ENCODE data around the gene SKA1.

The SKA1 gene, protein sequence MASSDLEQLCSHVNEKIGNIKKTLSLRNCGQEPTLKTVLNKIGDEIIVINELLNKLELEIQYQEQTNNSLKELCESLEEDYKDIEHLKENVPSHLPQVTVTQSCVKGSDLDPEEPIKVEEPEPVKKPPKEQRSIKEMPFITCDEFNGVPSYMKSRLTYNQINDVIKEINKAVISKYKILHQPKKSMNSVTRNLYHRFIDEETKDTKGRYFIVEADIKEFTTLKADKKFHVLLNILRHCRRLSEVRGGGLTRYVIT

DNA sequence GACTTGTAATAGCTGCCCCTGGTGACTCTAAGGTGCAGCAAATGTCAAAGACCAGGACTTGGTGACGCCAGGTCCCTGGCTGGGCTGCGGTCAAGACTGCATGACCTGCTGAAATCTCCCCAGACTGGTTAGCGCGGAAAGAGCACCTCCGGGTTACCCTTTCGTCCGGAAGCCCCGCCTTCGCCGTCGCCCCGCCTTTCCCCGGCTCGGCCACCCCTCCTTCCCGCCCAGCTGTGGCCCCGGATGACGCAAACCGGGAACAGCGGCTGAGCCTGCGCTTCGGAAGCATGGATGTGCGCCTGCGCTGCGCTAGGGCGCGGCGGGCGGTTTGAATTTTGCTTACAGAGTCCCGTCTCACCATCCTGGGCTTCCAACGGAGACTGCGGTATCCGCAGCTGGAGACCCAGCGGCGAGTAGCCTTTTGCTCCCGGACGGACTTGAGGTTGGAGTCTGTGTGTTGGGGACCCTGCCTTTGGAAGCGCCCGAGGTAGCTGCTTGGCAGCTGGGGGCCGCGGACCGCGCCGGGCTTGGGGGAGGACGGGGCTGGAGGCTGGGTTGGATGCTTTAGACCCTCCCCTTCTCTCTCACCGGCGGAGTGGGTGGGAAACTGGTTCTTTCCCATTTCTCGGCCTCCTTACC, at the start of gene SKA1:
SKA1 (plus strand) TSS at position 294 of the 639 bp plus-strand sequence. CDS start 785 bp downstream, outside the sequence.
- DNase-seq = peak; percentile 63

DNA sequence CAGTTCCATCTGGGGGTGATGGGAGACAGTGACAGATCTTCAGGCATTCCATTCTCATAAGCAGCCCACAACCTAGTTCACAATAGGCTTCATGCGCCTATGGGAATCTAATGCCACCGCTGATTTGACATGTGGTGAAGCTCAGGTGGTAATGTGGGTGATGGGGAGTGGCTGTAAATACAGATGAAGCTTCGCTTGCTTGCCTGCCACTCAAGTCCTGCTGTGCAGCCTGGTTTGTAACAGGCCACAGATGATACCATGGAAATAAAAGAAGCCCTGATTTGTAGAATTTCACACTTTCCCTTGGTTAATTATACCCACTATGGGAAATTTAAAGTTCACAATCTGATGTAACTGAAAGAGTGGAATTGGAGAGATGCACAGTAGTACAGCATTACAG, 46.9 kb upstream of the SKA1 start:
- DNase-seq = no peak

DNA sequence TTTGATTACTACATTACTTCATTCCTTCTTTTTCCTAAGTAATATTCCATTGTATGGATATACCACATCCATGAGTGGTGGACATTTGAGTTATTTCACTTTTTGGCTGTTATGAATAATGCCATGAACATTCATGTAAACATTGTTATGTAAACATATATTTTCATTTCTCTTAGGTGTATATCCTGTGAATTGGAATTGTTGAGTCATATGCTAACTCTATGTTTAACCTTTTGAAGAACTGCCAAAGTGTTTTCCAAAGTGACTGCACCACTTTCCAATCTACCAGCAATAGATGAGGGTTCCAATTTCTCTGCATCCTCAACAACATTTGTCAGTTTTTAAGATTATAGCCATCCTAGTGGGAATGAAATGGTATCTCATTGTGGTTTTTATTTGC, 44.7 kb upstream of the SKA1 start:
- DNase-seq = no peak

DNA sequence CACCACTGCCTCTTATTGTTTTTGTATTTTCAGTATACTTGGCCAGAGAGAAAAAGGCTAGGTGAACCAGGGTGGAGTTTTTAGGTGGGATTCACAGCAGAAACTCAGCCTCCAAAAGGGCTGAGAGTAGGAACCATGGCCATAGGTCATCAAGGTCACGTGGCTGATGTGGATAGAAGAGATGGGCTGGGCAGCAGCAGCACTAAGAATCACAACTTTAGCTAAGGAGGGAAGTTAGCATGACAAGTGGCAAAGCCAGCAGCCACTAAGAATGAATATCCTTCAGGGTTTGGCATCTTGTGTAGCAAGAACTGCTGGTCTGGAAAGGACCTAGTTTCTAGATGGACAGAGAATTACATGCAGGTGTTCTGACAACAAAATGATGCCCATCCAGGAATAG, 43.2 kb upstream of the SKA1 start:
- no peak for DNase-seq

DNA sequence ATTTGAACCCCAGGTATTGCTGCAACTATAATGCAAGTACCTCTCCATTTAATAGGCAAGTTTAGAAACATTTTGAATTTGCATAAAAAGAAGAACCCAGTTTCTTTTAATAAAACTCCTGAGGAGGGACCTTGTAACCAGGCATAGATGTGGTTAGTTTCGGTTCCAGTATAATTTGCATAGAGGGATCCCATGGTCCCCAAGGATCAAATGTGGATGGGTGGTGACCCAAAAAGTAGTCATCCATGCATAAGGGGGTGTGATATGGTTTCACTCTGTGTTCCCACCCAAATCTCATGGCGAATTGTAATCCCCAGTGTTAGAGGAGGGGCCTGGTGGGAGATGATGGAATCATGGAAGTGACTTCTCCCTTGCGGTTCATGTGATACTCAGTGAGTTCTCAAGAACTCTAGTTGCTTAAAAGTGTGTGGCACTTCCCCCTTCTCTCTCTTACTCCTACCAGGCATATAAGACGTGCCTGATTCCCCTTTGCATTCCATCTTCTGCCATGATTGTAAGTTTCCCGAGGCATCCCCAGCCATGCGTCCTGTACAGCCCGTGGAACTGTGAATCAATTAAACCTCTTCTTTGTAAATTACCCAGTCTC, 40.2 kb upstream of the SKA1 start:
- DNase-seq = no peak

DNA sequence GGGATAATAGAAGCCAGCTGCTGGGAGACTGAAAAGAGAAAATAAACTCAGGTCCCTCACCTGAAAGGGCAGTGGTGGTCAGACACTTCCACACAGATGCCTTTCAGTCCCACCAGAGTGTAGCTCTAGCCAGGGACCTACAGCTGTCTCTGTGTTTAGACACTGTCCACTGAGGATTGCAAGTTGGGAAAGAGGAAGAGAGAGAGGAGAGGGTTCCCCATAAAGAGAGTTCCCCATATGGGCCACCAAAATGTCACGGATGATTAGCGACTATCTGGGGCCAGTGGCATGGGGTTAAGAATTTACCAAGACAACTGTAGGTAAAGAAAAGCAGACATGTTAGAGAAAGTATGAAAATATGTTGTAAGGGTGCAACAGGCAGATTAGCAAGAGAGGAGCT, 36.7 kb upstream of the SKA1 start:
- no peak for DNase-seq

DNA sequence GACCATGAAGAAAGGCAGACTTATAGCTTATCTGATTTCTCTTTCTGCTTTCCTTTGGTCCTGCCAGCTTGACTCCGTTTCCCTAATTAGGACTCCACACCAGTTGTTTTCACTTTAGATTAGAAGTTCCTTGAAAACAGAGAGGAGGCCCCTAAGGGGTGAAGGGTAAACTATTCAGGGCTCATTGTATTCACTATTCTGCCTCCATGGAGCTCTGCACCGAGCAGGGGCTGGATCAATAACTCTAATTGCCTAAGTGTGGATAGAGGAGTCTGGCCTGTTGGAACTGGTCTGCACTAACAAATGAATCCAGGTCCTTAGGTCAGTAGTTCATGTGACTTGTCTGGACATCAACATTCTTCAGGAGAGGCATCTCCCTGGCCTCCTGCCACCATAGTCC, 36.1 kb upstream of the SKA1 start:
- DNase-seq = no peak

DNA sequence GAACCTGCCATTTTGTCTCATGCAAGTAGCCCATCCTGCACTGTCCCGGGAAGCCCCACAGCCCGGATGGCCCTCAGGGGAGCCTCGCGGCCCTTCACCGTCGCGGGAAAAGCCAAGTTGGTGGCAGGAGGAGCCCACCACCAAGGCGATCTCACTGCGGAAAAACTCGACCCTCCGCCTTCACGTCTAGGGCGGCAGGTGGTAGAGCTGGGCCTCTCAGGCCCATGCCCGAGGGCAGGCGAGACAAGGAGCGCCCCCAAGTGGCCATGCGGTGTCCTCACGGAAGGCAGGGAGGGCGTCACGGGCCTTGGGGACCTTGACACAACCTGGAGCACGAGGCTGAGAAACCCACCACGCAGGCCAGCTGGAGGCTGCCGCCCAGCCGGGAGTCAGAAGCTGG, 34.8 kb upstream of the SKA1 start:
- DNase-seq = no peak

DNA sequence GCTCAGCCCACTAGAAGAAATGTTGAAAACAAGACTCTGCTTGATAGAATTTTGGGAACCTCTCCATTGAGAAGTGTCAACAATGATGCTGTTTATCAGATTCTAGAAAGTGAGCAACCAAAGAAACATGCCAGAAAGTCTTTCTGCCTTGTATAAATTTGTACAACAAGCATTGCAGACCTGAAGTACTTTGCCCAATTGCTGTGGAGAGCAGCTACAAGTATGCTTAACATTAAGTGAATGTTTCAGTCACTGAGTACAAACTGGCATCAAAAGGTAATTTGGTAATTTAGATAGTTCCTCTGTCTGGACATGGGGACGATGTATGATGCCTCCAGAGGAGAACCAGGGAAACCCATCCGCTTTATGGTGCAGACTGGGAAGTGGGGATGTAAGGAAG, 33.4 kb upstream of the SKA1 start:
- no peak for DNase-seq

DNA sequence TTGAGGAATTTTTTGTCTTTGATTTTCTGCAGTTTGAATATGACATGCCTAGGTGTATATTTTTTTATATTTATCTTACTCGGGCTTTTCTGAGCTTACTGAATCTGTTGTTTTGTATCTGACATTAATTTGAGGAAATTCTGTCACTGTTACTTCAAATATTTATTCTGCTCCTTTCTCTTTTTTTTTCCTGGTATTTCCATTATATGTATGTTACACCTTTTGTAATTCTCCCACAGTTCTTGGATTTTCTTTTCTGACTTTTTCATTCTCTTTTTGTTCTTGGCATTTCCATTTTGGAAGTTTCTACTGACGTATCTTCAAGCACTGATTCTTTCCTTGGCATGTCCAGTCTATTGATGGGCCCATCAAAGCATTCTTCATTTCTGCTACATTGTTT, 24.1 kb upstream of the SKA1 start:
- DNase-seq = no peak

DNA sequence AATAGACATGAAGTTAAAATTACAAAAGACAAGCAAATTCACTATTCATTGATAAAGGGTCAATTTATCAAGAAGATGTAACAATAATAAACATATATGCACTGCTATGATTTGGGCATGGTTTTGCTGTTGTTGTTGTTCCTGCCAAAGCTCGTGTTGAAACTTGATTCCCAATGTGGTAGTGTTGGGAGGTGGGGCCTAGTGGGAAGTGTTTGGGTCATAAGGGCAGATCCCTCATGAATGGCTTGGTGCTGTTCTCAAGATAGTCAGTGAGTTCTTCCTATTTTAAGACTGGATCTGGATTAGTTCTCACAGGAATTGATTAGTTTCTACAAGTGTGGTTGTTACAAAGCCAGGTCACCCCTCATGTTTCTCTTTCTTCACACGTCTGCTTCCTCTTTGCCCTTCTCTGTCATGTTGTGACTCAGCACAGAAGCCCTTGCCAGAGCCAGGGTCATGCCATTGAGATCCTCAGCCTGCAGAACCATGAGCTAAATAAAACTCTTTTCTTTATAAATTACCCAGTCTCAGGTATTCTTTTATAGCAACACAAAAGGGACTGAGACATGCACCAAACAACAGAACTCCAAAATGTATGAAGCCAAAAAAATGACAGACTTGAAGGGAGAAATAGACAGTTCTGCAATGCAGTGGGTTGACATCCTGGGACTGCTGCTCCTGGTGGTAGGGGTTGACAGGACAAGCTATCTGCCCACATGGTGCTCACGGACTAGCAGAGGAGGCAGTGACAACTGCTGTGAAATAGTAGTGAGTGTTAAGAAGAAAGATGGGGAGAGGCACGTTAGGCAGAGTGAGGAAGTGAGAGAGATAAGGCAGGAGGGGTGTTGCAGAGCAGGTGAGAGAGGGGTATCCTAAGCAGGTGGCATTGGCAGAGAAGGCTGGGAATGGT, 18.6 kb upstream of the SKA1 start:
- DNase-seq = no peak

DNA sequence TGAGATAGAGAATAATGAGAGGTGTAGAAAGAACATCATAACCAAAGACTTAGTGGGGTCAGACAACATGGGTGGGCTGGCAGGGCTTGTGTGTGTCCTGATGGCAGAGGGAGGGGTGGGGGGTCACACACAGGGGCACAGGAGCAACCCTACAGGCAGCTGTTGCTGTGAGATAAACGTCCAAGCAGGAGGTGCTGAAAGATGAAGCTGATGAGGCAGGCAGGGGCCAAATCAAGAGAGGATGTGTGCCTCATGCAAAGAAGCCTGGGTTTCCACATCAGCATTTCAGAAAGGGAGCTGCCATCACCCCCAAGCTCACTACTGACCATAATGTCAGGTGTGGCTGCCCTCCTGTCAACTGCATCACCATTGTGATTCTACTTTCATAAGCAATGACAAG, 16.0 kb upstream of the SKA1 start:
- DNase-seq = no peak

DNA sequence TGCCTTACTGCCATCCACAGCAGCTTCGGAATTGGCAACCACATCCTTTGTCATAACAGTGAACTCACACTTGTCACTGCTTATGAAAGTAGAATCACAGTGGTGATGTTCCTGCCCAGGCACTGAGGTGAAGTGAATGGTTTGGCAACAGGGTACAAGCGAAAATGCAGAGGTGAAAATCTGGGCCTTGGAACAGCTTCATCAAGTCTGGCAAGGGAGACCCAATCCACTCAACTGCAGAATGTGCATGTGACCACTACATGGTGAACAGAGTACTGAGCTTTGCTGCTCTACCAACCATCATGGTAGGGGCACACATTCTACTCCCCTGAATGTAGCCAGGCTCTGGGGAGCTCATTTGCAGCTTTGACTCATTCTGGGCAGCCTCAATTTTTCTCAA, 15.0 kb upstream of the SKA1 start:
- no peak for DNase-seq

DNA sequence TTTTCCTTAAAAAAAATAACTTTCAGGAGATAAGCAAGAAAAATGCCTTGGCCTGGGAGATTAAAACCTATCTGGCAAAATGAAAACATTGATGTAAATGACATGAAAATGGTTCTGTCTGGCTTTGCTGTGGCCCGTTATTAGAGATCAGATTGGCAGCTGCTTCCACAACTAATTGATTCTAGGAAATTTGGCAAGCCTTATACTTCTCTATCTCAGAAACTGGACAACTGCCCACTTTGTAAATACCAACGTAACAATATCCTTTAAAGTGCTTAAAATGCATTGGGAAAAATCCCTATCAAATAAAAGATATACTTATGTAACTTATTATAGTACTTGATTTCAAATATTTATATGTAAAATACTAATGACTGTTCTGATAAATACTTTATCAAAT, 14.2 kb upstream of the SKA1 start:
- no peak for DNase-seq

DNA sequence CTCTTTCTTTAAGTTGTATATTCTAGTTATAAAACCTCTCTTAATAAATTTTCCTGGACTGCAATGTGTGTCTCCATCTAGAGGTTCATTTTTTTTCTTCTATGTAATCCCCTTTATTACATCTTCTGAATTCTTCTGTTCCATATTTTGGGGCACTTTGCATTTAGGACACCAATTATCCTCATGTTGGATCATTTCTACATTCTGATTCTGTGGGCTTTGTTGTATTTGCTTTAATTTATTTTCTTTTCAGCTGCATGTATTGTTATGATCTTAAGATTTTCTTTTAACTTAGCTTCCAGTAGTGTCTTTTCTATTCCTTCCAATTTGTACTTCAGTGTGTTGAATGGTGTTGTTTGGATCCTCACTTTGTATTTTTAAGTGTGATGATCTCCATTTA, 5.2 kb upstream of the SKA1 start:
- DNase-seq = no peak

DNA sequence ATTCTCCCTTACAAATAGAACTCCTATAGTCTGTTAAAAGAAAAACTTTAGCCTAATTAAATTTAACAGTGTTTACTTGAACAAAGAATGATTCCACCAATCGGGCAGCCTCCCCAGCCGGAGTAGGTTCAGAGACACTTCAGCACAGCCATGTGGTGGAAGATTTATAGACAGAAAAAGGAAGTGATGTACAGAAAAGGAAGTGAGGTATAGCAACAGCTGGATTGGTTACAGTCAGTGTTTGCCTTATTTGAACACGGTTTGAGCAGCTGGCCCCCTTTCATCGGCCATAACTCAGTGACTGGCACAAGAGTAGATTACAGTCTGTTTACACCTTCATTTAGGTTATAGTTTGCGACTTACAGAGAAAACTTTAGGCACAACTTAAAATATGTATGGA, 2.1 kb upstream of the SKA1 start:
- no peak for DNase-seq

DNA sequence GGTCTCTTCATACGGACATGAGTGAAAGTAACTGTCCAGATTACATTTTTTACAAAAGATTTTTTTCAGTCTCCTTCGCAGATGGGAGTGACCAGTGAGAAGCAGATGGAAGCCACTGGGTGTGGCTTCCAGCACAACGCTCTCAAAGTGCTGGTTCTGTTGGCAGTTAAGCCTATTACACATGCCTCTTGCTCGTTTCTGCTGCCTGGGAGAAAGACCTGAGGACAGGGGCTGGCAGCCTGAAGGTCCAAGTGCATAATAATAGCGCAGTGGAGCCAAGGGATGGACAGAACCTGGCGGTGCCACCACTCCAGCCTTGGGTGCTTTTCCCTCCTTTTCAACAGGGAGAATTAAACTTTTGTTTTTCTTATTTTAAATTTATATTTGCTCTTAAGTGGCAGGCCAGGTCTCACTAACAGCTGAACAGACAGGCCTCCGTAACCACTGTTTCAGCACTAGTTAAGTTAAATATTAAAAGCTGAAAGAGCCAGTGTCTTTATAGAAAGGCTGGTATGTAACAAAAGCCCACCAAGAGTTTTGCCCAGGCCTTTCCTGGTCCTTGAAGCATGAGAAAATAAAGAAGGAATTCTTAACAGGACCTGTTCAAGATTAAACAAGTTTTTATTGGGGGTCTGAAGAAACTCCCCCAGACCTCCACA, 1.2 kb upstream of the SKA1 start:
- no peak for DNase-seq

DNA sequence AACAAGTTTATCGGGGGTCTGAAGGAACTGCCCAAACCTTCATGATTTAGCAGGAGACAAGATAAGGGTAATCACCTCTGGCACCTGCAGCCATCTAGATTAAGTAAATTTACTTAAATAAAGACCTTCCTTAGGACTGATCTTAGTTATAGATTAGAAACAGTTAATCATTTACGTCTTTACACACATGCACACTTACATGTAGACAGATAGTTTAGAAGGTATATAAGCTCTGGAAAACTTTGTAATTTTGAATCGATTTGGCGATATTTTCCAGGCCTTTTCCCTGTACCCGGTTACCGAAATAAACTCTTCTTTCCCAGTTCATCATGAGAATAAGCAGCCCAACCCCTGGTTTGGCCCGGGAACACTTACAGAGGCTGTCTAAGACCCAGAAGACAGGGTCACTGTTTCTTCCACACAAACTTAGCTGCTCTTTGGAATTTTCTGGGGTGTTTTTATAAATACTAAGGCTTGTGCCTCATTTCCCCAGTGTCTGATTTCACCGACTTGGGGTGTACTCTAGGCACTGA, 560 bp upstream of the SKA1 start:
- DNase-seq = no peak

DNA sequence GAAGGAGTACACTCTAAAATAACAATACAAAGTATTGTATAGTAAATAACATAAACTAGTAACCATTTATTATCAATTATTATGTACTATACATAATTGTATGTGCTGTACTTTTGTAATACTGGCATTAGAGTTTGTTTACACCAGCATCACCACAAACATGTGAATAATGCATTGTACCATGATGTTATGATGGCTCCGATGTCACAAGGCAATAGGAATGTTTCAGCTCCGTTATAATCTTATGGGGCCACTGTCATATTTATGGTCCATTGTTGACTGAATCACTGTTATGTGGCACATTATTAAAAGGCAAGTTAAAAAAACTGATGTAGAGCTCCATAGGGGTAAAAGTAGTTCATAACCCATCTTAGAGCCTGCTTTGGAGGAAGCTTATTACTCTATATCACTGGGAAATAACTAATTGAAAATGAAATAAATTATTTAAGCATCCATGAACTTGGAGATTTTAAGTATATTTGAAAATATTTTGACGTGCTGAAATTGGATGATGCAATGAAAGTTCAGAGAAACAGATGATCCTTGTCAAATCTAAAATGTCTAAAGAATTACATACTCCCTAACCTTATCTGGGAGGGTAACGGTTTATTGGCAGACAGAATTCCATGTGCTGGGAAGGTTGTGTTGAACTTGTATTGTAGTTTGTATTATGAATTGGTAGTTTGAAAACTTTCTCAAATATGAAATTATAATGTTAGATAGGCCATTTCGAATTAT, 2.4 kb downstream of the SKA1 start:
- DNase-seq = no peak

DNA sequence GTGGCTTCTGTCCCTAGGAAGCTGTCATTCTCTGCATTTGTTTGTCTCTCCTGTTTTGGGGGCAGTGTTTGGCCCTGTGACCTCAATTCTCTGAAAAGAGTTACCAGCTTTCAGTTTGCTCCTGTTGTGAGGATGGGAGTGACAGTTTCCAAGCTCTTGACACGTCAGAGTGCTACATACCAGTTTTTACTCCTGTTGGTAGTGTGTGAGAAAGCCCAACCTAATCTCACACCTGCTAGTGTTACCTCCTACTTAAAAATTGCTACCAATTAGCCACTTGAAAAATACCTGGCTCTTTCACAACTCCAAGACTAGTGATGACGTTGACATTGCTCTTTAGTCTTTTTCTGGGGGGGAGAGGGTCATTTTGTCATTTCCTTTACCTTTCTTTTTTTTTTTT, 14.1 kb downstream of the SKA1 start:
- no peak for DNase-seq

DNA sequence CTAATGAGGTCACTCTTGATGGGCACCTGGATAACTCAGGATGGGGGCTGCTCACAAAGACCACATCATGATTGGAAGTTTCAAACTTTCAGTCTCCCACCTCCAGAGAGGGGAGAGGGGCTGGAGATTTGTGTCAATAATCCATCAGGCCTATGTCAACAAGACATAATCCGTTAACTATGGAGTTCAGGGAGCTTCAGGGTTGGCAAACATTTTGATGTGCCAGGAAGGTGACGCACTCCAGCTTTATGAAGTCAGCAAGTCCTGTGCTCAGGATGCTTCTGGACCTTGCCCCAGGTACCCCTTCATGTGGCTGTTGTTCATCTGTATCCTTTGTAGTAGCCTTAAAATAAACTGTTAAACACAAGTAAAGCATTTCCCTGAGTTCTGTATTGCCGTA, 19.0 kb downstream of the SKA1 start:
- DNase-seq = no peak

DNA sequence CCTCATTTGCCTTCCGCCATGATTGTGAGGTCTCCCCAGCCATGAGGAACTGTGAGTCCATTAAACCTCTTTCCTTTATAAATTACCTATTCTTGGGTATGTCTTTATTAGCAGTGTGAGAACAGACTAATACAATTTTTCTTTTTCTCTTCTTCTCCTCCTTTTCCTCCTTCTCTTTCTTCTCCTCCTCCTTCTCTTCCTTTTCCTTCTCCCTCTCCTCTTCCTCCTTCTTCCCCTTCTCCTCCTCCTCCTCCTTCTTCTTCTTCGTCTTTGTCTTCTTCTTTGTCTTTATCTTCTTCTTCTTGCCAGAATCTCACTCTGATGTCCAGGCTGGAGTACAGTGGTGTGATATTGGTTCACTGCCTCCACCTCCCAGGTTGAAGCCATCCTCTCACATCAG, 20.2 kb downstream of the SKA1 start:
- DNase-seq = no peak

Data from NCI-H446 treated with DMSO at 0.1 percent for 48 hours (cell line).